ENCODE results near the gene CRACDL. TPM values are rescaled to one million over a fixed set of nuclear protein-coding genes. Genes with fewer than 3 reads are reported as not detected.

The CRACDL gene
- total RNA-seq, 4 donors from 2014 or later = 5.2 to 10.6 (median 8.1) TPM

DNA sequence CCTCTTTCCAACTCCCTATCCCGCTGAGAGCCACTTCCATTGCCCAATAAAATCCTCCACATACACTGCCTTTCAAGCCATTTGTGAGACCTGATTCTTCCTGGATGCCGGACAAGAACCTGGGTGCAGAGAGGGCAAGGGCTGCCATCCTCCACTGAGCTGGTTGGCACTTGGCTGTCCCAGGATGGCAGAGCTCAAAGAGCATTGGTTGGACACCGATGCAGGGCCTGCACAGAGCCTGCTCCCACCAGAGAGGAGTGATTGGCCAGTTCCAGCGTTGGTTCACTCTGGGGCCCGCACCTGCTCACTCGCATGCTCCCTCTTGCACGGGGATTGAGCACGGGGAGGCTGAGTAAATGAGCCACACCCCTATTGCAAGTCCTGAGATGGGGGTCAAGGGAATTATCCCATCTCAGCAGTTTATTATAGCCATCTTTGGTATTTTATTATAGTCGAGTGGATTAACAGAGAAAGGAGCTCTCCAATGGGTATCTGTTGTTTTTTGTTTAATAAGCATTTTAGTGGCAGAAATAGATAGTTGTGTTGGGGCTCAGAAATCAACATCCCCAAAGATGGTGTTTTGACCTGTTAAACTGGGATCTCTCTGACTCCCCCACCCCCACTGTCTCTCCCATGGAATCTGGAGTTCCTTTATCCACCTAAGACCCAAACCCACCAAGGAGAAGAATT is 185.3 kb downstream of the CRACDL start:
- Histone ChIP-seq H3K27ac (no peak overlapping the region), H3K4me1 (no peaks in the 10 kb centered on the region), H3K27me3 (no peaks in the 10 kb centered on the region), H3K9me3 (no peaks in the 10 kb centered on the region), H3K4me3 (replicated peaks in 1 of 3) (no peak overlapping the region), H3K36me3 (no peaks in the 10 kb centered on the region)
- TF ChIP-seq POLR2A (IDR thresholded peaks at IDR 0.05) = no peak
- TF ChIP-seq, protein P1, sequence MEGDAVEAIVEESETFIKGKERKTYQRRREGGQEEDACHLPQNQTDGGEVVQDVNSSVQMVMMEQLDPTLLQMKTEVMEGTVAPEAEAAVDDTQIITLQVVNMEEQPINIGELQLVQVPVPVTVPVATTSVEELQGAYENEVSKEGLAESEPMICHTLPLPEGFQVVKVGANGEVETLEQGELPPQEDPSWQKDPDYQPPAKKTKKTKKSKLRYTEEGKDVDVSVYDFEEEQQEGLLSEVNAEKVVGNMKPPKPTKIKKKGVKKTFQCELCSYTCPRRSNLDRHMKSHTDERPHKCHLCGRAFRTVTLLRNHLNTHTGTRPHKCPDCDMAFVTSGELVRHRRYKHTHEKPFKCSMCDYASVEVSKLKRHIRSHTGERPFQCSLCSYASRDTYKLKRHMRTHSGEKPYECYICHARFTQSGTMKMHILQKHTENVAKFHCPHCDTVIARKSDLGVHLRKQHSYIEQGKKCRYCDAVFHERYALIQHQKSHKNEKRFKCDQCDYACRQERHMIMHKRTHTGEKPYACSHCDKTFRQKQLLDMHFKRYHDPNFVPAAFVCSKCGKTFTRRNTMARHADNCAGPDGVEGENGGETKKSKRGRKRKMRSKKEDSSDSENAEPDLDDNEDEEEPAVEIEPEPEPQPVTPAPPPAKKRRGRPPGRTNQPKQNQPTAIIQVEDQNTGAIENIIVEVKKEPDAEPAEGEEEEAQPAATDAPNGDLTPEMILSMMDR (IDR thresholded peaks at IDR 0.05) = no peak
- DNase-seq = no peak
- intact Hi-C loops (cut with DNase I) = no loop called here
- 92 to 95% methylated on average over 9 of the region's 9 CpGs for WGBS, 2 donors

DNA sequence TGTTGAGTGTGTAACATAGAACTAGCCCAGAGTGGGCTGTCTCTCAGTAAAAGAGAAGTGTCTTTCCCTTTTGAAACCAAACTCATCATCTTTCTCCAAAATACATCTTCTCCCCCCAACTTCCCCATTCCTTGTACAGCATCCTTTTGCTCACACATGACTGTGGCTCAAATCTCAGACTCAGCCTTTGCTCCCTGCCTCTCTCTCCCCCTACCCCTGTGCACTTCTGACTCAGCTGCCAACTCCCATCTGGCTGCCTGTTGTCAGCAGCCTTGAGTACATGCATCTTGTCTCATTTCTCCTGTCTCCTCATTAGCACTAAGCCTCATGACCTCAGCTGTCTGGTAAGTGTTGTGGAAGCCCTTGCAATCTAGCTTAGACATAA is 187.0 kb downstream of the CRACDL start:
- Histone ChIP-seq H3K9me3 (no peaks in the 10 kb centered on the region), H3K4me3 (replicated peaks in 1 of 3) (no peak overlapping the region), H3K27ac (no peak overlapping the region), H3K4me1 (peaks cover 0 to 6% of the 10 kb centered on the region in 2 donors), H3K36me3 (no peaks in the 10 kb centered on the region), H3K27me3 (no peaks in the 10 kb centered on the region)
- TF ChIP-seq POLR2A (IDR thresholded peaks at IDR 0.05) = no peak
- TF ChIP-seq, protein P1 (IDR thresholded peaks at IDR 0.05) = no peak
- no peak for DNase-seq
- intact Hi-C loops (cut with DNase I) = no loop called here

DNA sequence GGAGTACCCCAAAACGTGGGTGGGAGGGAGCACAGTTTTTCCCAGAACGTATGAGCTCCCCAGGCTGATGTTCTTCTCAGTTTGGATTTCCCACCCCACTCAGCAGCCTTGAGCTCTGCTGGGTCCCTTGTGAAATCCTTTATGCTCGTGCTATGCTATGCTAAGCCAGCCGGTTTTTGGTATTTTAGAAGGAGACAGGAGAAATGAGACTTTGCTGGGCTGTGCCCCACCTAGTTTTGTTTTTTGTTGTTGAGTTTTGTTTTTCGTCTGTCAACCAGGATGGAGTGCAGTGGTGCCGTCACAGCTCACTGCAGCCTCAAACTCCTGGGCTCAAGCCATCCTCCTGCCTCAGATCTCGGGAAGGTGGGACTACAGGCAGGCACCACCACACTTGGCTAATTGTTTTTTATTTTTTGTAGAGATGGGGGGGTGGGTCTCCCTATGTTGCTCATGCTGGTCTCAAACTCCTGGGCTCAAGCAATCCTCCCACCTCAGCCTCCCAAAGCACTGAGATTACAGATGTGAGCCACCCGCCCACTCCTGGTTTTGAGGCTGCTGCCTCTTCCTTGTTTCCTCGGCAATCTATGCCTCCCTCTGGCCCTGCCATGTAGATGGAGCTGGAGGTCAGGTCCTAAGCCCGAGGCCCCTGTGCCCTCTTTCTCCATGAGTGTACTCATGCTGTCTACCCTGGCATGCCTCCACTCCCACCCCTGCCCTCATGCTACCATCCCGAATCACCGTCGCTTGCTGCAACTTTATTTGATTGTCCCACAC is 187.5 kb downstream of the CRACDL start:
- intact Hi-C loops (cut with DNase I) = no loop called here
- WGBS, 2 donors = 78 to 87% methylated on average over 13 of the region's 13 CpGs
- Histone ChIP-seq H3K4me1 (peaks cover 0 to 6% of the 10 kb centered on the region in 2 donors), H3K4me3 (replicated peaks in 1 of 3) (no peak overlapping the region), H3K9me3 (no peaks in the 10 kb centered on the region), H3K36me3 (no peaks in the 10 kb centered on the region), H3K27me3 (no peaks in the 10 kb centered on the region), H3K27ac (no peak overlapping the region)
- no peak for DNase-seq
- TF ChIP-seq POLR2A (IDR thresholded peaks at IDR 0.05) = no peak
- TF ChIP-seq, protein P1 (IDR thresholded peaks at IDR 0.05) = no peak

DNA sequence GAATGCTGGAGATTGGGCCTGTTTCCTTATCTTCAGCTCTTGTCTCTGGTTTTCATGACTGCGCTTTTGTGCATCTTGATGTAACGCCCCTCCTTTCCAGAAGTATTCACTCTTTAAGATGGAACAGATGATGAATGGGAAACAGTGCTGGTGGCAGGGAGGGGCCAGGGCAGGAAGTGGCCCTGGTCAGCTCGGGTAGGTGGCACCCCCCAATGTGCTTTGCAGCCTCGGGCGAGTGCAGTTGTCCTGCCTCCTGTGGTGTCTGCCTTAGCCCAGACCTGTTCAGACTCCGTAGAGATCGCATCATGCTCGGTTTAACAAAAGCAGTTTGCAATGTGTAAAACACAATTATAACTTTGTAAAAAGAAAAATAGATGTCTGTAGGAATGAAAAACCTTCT is 188.1 kb downstream of the CRACDL start:
- no peak for DNase-seq
- Histone ChIP-seq H3K9me3 (no peaks in the 10 kb centered on the region), H3K27me3 (no peaks in the 10 kb centered on the region), H3K27ac (no peak overlapping the region), H3K4me3 (replicated peaks in 1 of 3) (no peak overlapping the region), H3K4me1 (peaks cover 0 to 6% of the 10 kb centered on the region in 2 donors), H3K36me3 (no peaks in the 10 kb centered on the region)
- TF ChIP-seq POLR2A (IDR thresholded peaks at IDR 0.05) = no peak
- TF ChIP-seq, protein P1 (IDR thresholded peaks at IDR 0.05) = no peak
- intact Hi-C loops (cut with DNase I) = no loop called here
- 62 to 65% methylated on average over 8 of the region's 8 CpGs for WGBS, 2 donors

DNA sequence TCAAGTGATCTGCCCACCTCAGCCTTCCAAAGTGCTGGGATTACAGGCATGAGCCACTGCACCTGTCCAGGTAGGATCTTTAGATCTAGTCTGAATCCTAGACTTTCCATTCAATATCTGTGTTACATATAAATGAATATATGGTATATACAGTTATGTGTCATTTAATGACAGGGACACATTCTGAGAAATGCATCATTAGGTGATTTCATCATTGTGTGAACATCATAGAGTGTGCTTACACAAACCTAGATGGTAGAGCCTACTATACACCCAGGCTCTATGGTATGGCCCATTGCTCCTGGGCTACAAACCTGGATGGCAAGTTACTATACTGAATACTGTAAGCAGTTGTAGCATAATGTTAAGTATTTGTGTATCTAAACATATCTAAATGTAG is 189.6 kb downstream of the CRACDL start:
- intact Hi-C loops (cut with DNase I) = no loop called here
- Histone ChIP-seq H3K4me1 (peaks cover 0 to 6% of the 10 kb centered on the region in 2 donors), H3K27me3 (no peaks in the 10 kb centered on the region), H3K27ac (no peak overlapping the region), H3K36me3 (no peaks in the 10 kb centered on the region), H3K9me3 (no peaks in the 10 kb centered on the region), H3K4me3 (replicated peaks in 1 of 3) (no peak overlapping the region)
- no peak for DNase-seq
- no peak for TF ChIP-seq POLR2A (IDR thresholded peaks at IDR 0.05)
- TF ChIP-seq, protein P1 (IDR thresholded peaks at IDR 0.05) = no peak
